ENCODE data around the gene CFD. TPM values are rescaled to one million over a fixed set of nuclear protein-coding genes. Genes with fewer than 3 reads are reported as not detected.

The CFD gene
- polyA plus RNA-seq, 1 donor from 2014 or later, result 5.3 TPM

GRCh38 chr19:812049-812746, 47.3 kb upstream of the CFD start:
- H2AFZ ChIP-seq (ENCODE audit: low read depth, low read length), result no peak overlapping the region
- TF ChIP-seq RAD21 (conservative IDR thresholded peaks at IDR 0.05) (no peak), SMC3 (conservative IDR thresholded peaks at IDR 0.05; ENCODE audit: poor library complexity) (no peak), CTCF (IDR thresholded peaks at IDR 0.05; ENCODE audit: poor library complexity, severe bottlenecking) (no peak), MXI1 (conservative IDR thresholded peaks at IDR 0.05; ENCODE audit: poor library complexity, severe bottlenecking) (no peak), EZH2 (IDR thresholded peaks at IDR 0.05; ENCODE audit: borderline replicate concordance, insufficient read depth, low read length, poor library complexity, severe bottlenecking) (no peak), POLR2AphosphoS5 (IDR thresholded peaks at IDR 0.05) (peak; percentile 12), EP300 (conservative IDR thresholded peaks at IDR 0.05; ENCODE audit: poor library complexity, severe bottlenecking) (no peak), TAF1 (IDR thresholded peaks at IDR 0.05; ENCODE audit: low read depth) (no peak)
- H3K27me3 ChIP-seq (ENCODE audit: insufficient read depth, low read depth, low read length), result no peaks in the 10 kb centered on the region
- H3K9me2 ChIP-seq (ENCODE audit: insufficient read depth, low read length), result no peaks in the 10 kb centered on the region
- no peak overlapping the region for H3K4me3 ChIP-seq (ENCODE audit: low read length)
- H3F3A ChIP-seq (ENCODE audit: insufficient read depth, low read length, poor library complexity, severe bottlenecking), result no peaks in the 10 kb centered on the region
- no peak overlapping the region for H3K4me2 ChIP-seq (ENCODE audit: low read length)
- H4K20me1 ChIP-seq (ENCODE audit: insufficient read depth), result peaks cover 11% of the 10 kb centered on the region
- H3K9ac ChIP-seq (ENCODE audit: low read length), result no peak overlapping the region
- H3K36me3 ChIP-seq (ENCODE audit: insufficient read depth, low read length), result no peaks in the 10 kb centered on the region
- no peaks in the 10 kb centered on the region for H3K9me3 ChIP-seq (ENCODE audit: low read length)
- no peak overlapping the region for H3K27ac ChIP-seq (ENCODE audit: low read length)
- H3K79me2 ChIP-seq (replicated peaks; ENCODE audit: insufficient read depth, low read length), result peaks cover 3% of the 10 kb centered on the region

GRCh38 chr19:812747-813218, 46.7 kb upstream of the CFD start:
- Histone ChIP-seq H2AFZ (ENCODE audit: low read depth, low read length) (no peak overlapping the region), H4K20me1 (ENCODE audit: insufficient read depth) (peaks cover 11% of the 10 kb centered on the region), H3F3A (ENCODE audit: insufficient read depth, low read length, poor library complexity, severe bottlenecking) (no peaks in the 10 kb centered on the region), H3K27me3 (ENCODE audit: insufficient read depth, low read depth, low read length) (no peaks in the 10 kb centered on the region), H3K9me2 (ENCODE audit: insufficient read depth, low read length) (no peaks in the 10 kb centered on the region), H3K4me2 (ENCODE audit: low read length) (no peak overlapping the region), H3K36me3 (ENCODE audit: insufficient read depth, low read length) (no peaks in the 10 kb centered on the region), H3K4me3 (ENCODE audit: low read length) (no peak overlapping the region), H3K27ac (ENCODE audit: low read length) (no peak overlapping the region), H3K9ac (ENCODE audit: low read length) (no peak overlapping the region), H3K9me3 (ENCODE audit: low read length) (no peaks in the 10 kb centered on the region), H3K79me2 (replicated peaks; ENCODE audit: insufficient read depth, low read length) (peaks cover 8% of the 10 kb centered on the region)
- TF ChIP-seq POLR2AphosphoS5 (IDR thresholded peaks at IDR 0.05) (peak; percentile 16), RAD21 (conservative IDR thresholded peaks at IDR 0.05) (no peak), REST (IDR thresholded peaks at IDR 0.05; ENCODE audit: borderline replicate concordance) (no peak)
